CD8-positive, alpha-beta memory T cell (primary cell): Measurements from ENCODE around the gene KMT2C. TPM values are rescaled to one million over a fixed set of nuclear protein-coding genes. Genes with fewer than 3 reads are reported as not detected.
A peak's percentile ranks its signal among the peaks of the same experiment; 100 is the strongest.

ENCODE experiments used
- CTCF ChIA-PET: fragments of 350-600 bp; sonication (Branson Sonifier 250); formaldehyde crosslinking; loops from one replicate; lab custom pipeline; 2021; ENCODE audit warnings: antibody characterized with exemption; lab: Charles Lee
- POLR2A ChIA-PET: fragments of 350-600 bp; sonication (Branson Sonifier 250); formaldehyde crosslinking; loops from one replicate; lab custom pipeline; 2021; ENCODE audit warnings: antibody characterized with exemption; lab: Charles Lee
- DNase-seq, 5 donors: peaks; one replicate each; pipeline versions ENCODE4 v3.0.0 to v3.0.0-alpha.2; 2020 to 2022; ENCODE audit warnings: mixed read lengths in 1 of 5
- H3K27ac ChIP-seq: one replicate; pipeline ENCODE4 v1.7.0; 2013; ENCODE audit warnings: low read depth, mild to moderate bottlenecking, low read length, moderate library complexity
- H3K27me3 ChIP-seq: 2 replicates; pipeline ENCODE4 v1.7.0; 2013; ENCODE audit warnings: low read length, mild to moderate bottlenecking; ENCODE audit not compliant: insufficient read depth, poor library complexity, severe bottlenecking
- H3K36me3 ChIP-seq: 2 replicates; pipeline ENCODE4 v1.7.0; 2013; ENCODE audit warnings: mild to moderate bottlenecking, low read length, moderate library complexity; ENCODE audit not compliant: insufficient read depth
- H3K4me1 ChIP-seq: 2 replicates; pipeline ENCODE4 v1.7.0; 2013; ENCODE audit warnings: mild to moderate bottlenecking, low read length, moderate library complexity; ENCODE audit not compliant: insufficient read depth
- H3K4me3 ChIP-seq: 2 replicates; pipeline ENCODE4 v1.7.0; 2013; ENCODE audit warnings: mild to moderate bottlenecking, low read length
- H3K9me3 ChIP-seq: 2 replicates; pipeline ENCODE4 v1.7.0; 2013; ENCODE audit warnings: mild to moderate bottlenecking, low read length
- H3K27ac Mint-ChIP-seq, 8 donors: one replicate each; pipeline ENCODE4 v1.8.0; 2020 to 2021; ENCODE audit warnings: mixed read lengths in 8 of 8, mild to moderate bottlenecking in 6 of 8, inconsistent platforms in 3 of 8, moderate library complexity in 3 of 8
- H3K27me3 Mint-ChIP-seq, 2 donors: one replicate each; pipeline ENCODE4 v1.8.0; 2020 to 2021; ENCODE audit warnings: mixed read lengths in 2 of 2, mild to moderate bottlenecking in 1 of 2, moderate library complexity in 1 of 2
- H3K36me3 Mint-ChIP-seq, 3 donors: one replicate each; pipeline ENCODE4 v1.8.0; 2020 to 2021; ENCODE audit warnings: mixed read lengths in 3 of 3, inconsistent platforms in 1 of 3, mild to moderate bottlenecking in 1 of 3
- H3K4me1 Mint-ChIP-seq, 3 donors: one replicate each; pipeline ENCODE4 v1.8.0; 2020 to 2021; ENCODE audit warnings: mixed read lengths in 3 of 3, inconsistent platforms in 1 of 3, mild to moderate bottlenecking in 1 of 3
- H3K4me3 Mint-ChIP-seq, 7 donors: one replicate each; pipeline ENCODE4 v1.8.0; 2020 to 2021; ENCODE audit warnings: mixed read lengths in 7 of 7, mild to moderate bottlenecking in 6 of 7, moderate library complexity in 4 of 7, inconsistent platforms in 2 of 7
- H3K9me3 Mint-ChIP-seq, 5 donors: one replicate each; pipeline ENCODE4 v1.8.0; 2020 to 2022; ENCODE audit warnings: mixed read lengths in 5 of 5, mild to moderate bottlenecking in 3 of 5, moderate library complexity in 2 of 5, inconsistent platforms in 1 of 5
- polyA plus RNA-seq: library from polyadenylated mRNA; unstranded; fragments of 300-500 nt; fragmentation: Illumina TruSeq; gene quantifications from one replicate; pipeline ENCODE4 v1.2.3, GENCODE V29; 2021
- total RNA-seq, 2 experiments: library from RNA; stranded (reverse); gene quantifications; one replicate each; pipeline ENCODE4 v1.2.3, GENCODE V29; 2021

The KMT2C gene
- total and polyA plus RNA-seq, 3 experiments from 2014 or later: 18.7 to 45.3 (median 42.0) TPM

GRCh38 chr7:152149363-152149762, 286.4 kb downstream of the KMT2C start:
- Mint-ChIP-seq H3K27me3 (no peaks in the 10 kb centered on the region), H3K4me1 (peaks cover 19 to 22% (median 20%) of the 10 kb centered on the region in 3 donors), H3K36me3 (peaks cover 3 to 81% (median 44%) of the 10 kb centered on the region in 3 donors), H3K9me3 (no peaks in the 10 kb centered on the region), H3K4me3 (no peak overlapping the region), H3K27ac (peak overlapping the region in 4 of 8 donors; percentile 8 to 57 (median 38))
- Histone ChIP-seq H3K27me3 (no peaks in the 10 kb centered on the region), H3K4me1 (peaks cover 20% of the 10 kb centered on the region), H3K36me3 (peaks cover 54% of the 10 kb centered on the region), H3K9me3 (no peaks in the 10 kb centered on the region), H3K4me3 (no peak overlapping the region), H3K27ac (no peak overlapping the region)
- ChIA-PET CTCF (no interaction called here), POLR2A (no interaction called here)
- DNase-seq: no peak

GRCh38 chr7:152148706-152149105, 287.1 kb downstream of the KMT2C start:
- peak overlapping the region in 4 of 8 donors; percentile 9 to 57 (median 22) for H3K27ac Mint-ChIP-seq
- H3K4me3 Mint-ChIP-seq: no peak overlapping the region
- Histone ChIP-seq H3K9me3 (no peaks in the 10 kb centered on the region), H3K27ac (no peak overlapping the region), H3K4me1 (peaks cover 27% of the 10 kb centered on the region), H3K4me3 (no peak overlapping the region), H3K36me3 (peaks cover 47% of the 10 kb centered on the region), H3K27me3 (no peaks in the 10 kb centered on the region)
- ChIA-PET POLR2A (no interaction called here), CTCF (no interaction called here)
- peaks cover 26 to 28% (median 26%) of the 10 kb centered on the region in 3 donors for H3K4me1 Mint-ChIP-seq
- no peak for DNase-seq
- H3K27me3 Mint-ChIP-seq: no peaks in the 10 kb centered on the region
- no peaks in the 10 kb centered on the region for H3K9me3 Mint-ChIP-seq
- peaks cover 3 to 81% (median 39%) of the 10 kb centered on the region in 3 donors for H3K36me3 Mint-ChIP-seq

- peak overlapping the region in 7 of 8 donors; percentile 38 to 93 (median 89) for H3K27ac Mint-ChIP-seq
- peaks cover 27% of the 10 kb centered on the region for H3K36me3 ChIP-seq
- H3K4me1 ChIP-seq: peaks cover 42% of the 10 kb centered on the region
- H3K27ac ChIP-seq: no peak overlapping the region
- no peaks in the 10 kb centered on the region for H3K9me3 ChIP-seq
- CTCF ChIA-PET: interaction anchor here (0.9 to 1.4 kb wide), 4 partner anchors 13 to 364 kb away, joined by 3 to 4 read pairs (median 4); no protein-coding TSS in a partner anchor
- peak overlapping the region in 3 of 7 donors; percentile 0 to 69 (median 10) for H3K4me3 Mint-ChIP-seq
- POLR2A ChIA-PET: no interaction called here
- no peak overlapping the region for H3K4me3 ChIP-seq
- peaks cover 39 to 46% (median 40%) of the 10 kb centered on the region in 3 donors for H3K4me1 Mint-ChIP-seq
- no peaks in the 10 kb centered on the region for H3K27me3 ChIP-seq
- H3K27me3 Mint-ChIP-seq: no peaks in the 10 kb centered on the region
- peak in 2 of 5 donors; percentile 23 to 46 for DNase-seq
- peaks cover 3 to 75% (median 35%) of the 10 kb centered on the region in 3 donors for H3K36me3 Mint-ChIP-seq
- no peaks in the 10 kb centered on the region for H3K9me3 Mint-ChIP-seq
Measured at GRCh38 chr7:152145853-152146466, 289.8 kb downstream of the KMT2C start.

- Mint-ChIP-seq H3K36me3 (peaks cover 6 to 78% (median 35%) of the 10 kb centered on the region in 3 donors), H3K9me3 (no peaks in the 10 kb centered on the region), H3K4me3 (peak overlapping the region; percentile 23 to 69 (median 60)), H3K4me1 (peaks cover 42 to 49% (median 43%) of the 10 kb centered on the region in 3 donors), H3K27ac (peak overlapping the region; percentile 55 to 93 (median 88)), H3K27me3 (no peaks in the 10 kb centered on the region)
- CTCF ChIA-PET: interaction anchor here (0.9 to 1.4 kb wide), 7 partner anchors 12 to 362 kb away, joined by 3 to 4 read pairs (median 3); no protein-coding TSS in a partner anchor
- peak overlapping the region; percentile 10 for H3K27ac ChIP-seq
- POLR2A ChIA-PET: no interaction called here
- DNase-seq: peak in 2 of 5 donors; percentile 27 to 47
- H3K27me3 ChIP-seq: no peaks in the 10 kb centered on the region
- H3K9me3 ChIP-seq: no peaks in the 10 kb centered on the region
- H3K4me1 ChIP-seq: peaks cover 42% of the 10 kb centered on the region
- H3K36me3 ChIP-seq: peaks cover 24% of the 10 kb centered on the region
- H3K4me3 ChIP-seq: peak overlapping the region; percentile 24
Measured at GRCh38 chr7:152144557-152145245, 291.1 kb downstream of the KMT2C start.

DNA sequence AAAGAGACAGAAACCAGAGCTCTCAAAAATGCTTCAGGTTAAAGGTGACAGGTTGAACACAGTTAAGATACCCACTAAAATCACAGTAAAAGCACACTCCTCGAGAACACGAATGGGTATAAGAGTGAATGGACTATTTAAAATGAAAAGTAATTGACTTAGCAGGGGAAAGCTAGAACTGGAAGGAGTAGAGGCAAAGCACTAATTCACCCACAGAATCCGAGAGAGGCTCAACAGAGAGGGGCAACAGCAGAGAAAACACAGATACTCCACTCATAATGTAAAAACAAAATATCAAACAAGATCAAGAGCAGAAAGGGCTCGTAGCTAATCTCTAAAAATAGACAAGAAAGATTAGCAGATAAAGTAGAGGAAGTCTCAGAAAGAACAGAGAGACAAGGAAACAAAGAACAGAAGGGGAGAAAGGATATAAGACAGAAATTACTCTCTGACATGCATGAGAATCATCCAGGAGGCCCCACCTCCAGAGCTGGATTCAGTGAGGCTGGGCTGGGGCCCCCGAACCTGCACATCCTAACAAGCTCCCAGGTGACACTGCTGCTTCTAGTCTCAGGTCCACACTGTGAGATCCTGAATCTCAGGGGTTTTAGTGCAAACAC, 292.7 kb downstream of the KMT2C start:
- no peak overlapping the region for H3K27ac ChIP-seq
- H3K4me3 ChIP-seq: no peak overlapping the region
- H3K27me3 ChIP-seq: no peaks in the 10 kb centered on the region
- H3K9me3 ChIP-seq: no peaks in the 10 kb centered on the region
- Mint-ChIP-seq H3K4me3 (peak overlapping the region; percentile 7 to 71 (median 26)), H3K27me3 (no peaks in the 10 kb centered on the region), H3K27ac (peak overlapping the region; percentile 74 to 92 (median 82)), H3K9me3 (no peaks in the 10 kb centered on the region), H3K4me1 (peaks cover 42 to 49% (median 43%) of the 10 kb centered on the region in 3 donors), H3K36me3 (peaks cover 3 to 78% (median 28%) of the 10 kb centered on the region in 3 donors)
- CTCF ChIA-PET: no interaction called here
- peaks cover 42% of the 10 kb centered on the region for H3K4me1 ChIP-seq
- peak in 1 of 5 donors; percentile 25 for DNase-seq
- H3K36me3 ChIP-seq: peaks cover 24% of the 10 kb centered on the region
- POLR2A ChIA-PET: no interaction called here

- POLR2A ChIA-PET: no interaction called here
- H3K4me3 ChIP-seq: no peak overlapping the region
- no peak overlapping the region for H3K4me3 Mint-ChIP-seq
- peaks cover 35 to 39% (median 35%) of the 10 kb centered on the region in 3 donors for H3K4me1 Mint-ChIP-seq
- no peaks in the 10 kb centered on the region for H3K9me3 ChIP-seq
- H3K27ac Mint-ChIP-seq: peak overlapping the region in 3 of 8 donors; percentile 23 to 71 (median 50)
- no peaks in the 10 kb centered on the region for H3K27me3 Mint-ChIP-seq
- no peak for DNase-seq
- H3K36me3 ChIP-seq: peaks cover 22% of the 10 kb centered on the region
- peaks cover 34% of the 10 kb centered on the region for H3K4me1 ChIP-seq
- H3K27me3 ChIP-seq: no peaks in the 10 kb centered on the region
- H3K27ac ChIP-seq: no peak overlapping the region
- H3K36me3 Mint-ChIP-seq: peaks cover 6 to 82% (median 23%) of the 10 kb centered on the region in 3 donors
- no peaks in the 10 kb centered on the region for H3K9me3 Mint-ChIP-seq
- CTCF ChIA-PET: no interaction called here
Measured at GRCh38 chr7:152140560-152140959, 295.2 kb downstream of the KMT2C start.

GRCh38 chr7:152140067-152140466, 295.7 kb downstream of the KMT2C start:
- Histone ChIP-seq H3K27ac (no peak overlapping the region), H3K4me3 (no peak overlapping the region), H3K9me3 (no peaks in the 10 kb centered on the region), H3K4me1 (peaks cover 29% of the 10 kb centered on the region), H3K36me3 (peaks cover 22% of the 10 kb centered on the region), H3K27me3 (no peaks in the 10 kb centered on the region)
- no peak for DNase-seq
- POLR2A ChIA-PET: no interaction called here
- peak overlapping the region in 5 of 8 donors; percentile 23 to 82 (median 45) for H3K27ac Mint-ChIP-seq
- H3K4me1 Mint-ChIP-seq: peaks cover 30 to 34% (median 30%) of the 10 kb centered on the region in 3 donors
- no peaks in the 10 kb centered on the region for H3K9me3 Mint-ChIP-seq
- peaks cover 6 to 80% (median 23%) of the 10 kb centered on the region in 3 donors for H3K36me3 Mint-ChIP-seq
- H3K4me3 Mint-ChIP-seq: no peak overlapping the region
- no peaks in the 10 kb centered on the region for H3K27me3 Mint-ChIP-seq
- CTCF ChIA-PET: interaction anchor here (0.8 kb wide), 1 partner anchor 10 kb away, joined by 3 read pairs; no protein-coding TSS in a partner anchor
